ENCODE results near the gene IRF7. TPM values are rescaled to one million over a fixed set of nuclear protein-coding genes. Genes with fewer than 3 reads are reported as not detected.
"Not testable (repeated sequence)": the region's sequence is repeated elsewhere in the genome, so short reads cannot be mapped to it uniquely, and the experiment has no call there.

The IRF7 gene
- polyA plus RNA-seq, 3 donors = 11.0 to 11.7 (median 11.2) TPM

GRCh38 chr11:586376-587316, 29.1 kb downstream of the IRF7 start:
- no peak for DNase-seq

- no peak for DNase-seq
Observed at GRCh38 chr11:584287-584686, 31.5 kb downstream of the IRF7 start.

- DNase-seq = no peak
Observed at GRCh38 chr11:581752-582151, 34.0 kb downstream of the IRF7 start.

GRCh38 chr11:581342-581741, 34.4 kb downstream of the IRF7 start:
- no peak for DNase-seq

GRCh38 chr11:579830-580601, 35.7 kb downstream of the IRF7 start:
- DNase-seq = no peak

GRCh38 chr11:578276-579035, 37.3 kb downstream of the IRF7 start:
- no peak for DNase-seq

- no peak for DNase-seq
Observed at GRCh38 chr11:577611-577894, 38.2 kb downstream of the IRF7 start.

GRCh38 chr11:576811-577610, 38.7 kb downstream of the IRF7 start:
- no peak for DNase-seq

- DNase-seq = peak; percentile 93
Observed at GRCh38 chr11:575996-576768, 39.6 kb downstream of the IRF7 start, which contains the start of gene PHRF1. TSS of gene PHRF1 (plus strand) at chr11:576470. CDS start at chr11:581513, 5,043 bp downstream.

GRCh38 chr11:575313-575995, 40.3 kb downstream of the IRF7 start:
- DNase-seq = peak; percentile 55

- DNase-seq = no peak
Observed at GRCh38 chr11:574632-575312, 41.0 kb downstream of the IRF7 start.

- DNase-seq = not testable (repeated sequence)
Observed at GRCh38 chr11:574031-574570, 41.6 kb downstream of the IRF7 start.

GRCh38 chr11:573146-573759, 42.5 kb downstream of the IRF7 start:
- no peak for DNase-seq

GRCh38 chr11:571802-572185, 44.0 kb downstream of the IRF7 start:
- no peak for DNase-seq

- DNase-seq = no peak
Observed at GRCh38 chr11:569158-569885, 46.4 kb downstream of the IRF7 start.

GRCh38 chr11:568306-569157, 47.2 kb downstream of the IRF7 start:
- peak; percentile 94 for DNase-seq
